ENCODE measurements around the gene DRAXIN. TPM values are rescaled to one million over a fixed set of nuclear protein-coding genes. Genes with fewer than 3 reads are reported as not detected.

DRAXIN gene
- polyA plus RNA-seq, 1 of the 3 experiments (the other 2 are of a cell fraction) = 0.97 TPM

DNA sequence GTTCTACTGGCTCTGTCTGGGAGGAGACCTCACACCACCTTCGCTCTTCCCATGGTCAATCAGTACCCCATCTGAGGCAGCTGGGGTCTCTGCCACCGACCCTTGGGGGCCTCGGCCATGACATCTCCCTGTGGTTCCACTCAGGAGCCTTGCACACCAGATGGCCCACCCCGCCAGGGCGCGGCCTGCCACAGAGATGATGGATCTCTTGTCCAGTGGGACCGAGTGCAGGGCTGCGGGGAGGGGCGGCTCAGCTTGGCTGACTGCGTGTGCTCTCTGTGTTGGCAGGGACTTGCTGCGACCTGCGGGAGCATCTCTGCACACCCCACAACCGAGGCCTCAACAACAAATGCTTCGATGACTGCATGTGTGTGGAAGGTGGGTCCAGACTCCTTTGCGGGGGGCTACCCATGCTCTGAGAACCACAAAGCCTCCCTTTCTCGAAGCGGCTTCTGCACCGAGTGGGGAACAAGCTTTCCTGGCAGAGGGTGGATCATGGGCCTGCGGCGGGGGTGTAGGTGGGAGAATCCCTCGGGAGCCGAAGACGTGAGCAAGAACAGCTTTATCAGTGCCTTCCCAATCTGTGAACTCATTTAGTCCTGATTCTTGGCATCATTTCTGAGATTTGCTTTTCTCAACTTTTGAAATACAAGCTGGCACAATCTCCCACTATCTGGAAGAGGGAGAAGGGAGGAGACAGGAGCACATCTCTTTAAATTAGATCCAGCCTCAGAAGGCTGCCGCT lies 23.5 kb downstream of the DRAXIN start:
- no peaks in the 10 kb centered on the region for H3F3A ChIP-seq (replicated peaks; ENCODE audit: insufficient read depth)
- no peak overlapping the region for H2AFZ ChIP-seq (ENCODE audit: low read depth)
- no peak overlapping the region for H3K4me2 ChIP-seq
- CTCF ChIA-PET = interaction anchor here (1.1 to 4.9 kb wide), 8 partner anchors 10 to 71 kb away, joined by 3 to 40 read pairs (median 8); partner anchors contain the start of genes DRAXIN and FBXO6
- WGBS (ENCODE audit: low lambda C conversion rate) = 79% methylated on average over 14 of the region's 24 CpGs
- no peaks in the 10 kb centered on the region for H3K9me2 ChIP-seq
- H3K4me3 ChIP-seq (ENCODE audit: low read depth in 2 of 2, low read length in 1 of 2) = no peak overlapping the region
- no peaks in the 10 kb centered on the region for H3K36me3 ChIP-seq (replicated peaks in 1 of 2; ENCODE audit: control insufficient read depth in 1 of 2, insufficient read depth in 2 of 2, low read length in 1 of 2)
- H3K9me3 ChIP-seq = no peaks in the 10 kb centered on the region
- DNase-seq = no peak
- H3K27me3 ChIP-seq (ENCODE audit: insufficient read depth) = no peaks in the 10 kb centered on the region; the same call in 1 of the 2 replicates
- H3K27ac ChIP-seq (ENCODE audit: low read depth in 2 of 2, low read length in 1 of 2) = no peak overlapping the region
- no peak overlapping the region for H3K9ac ChIP-seq
- H3K4me1 ChIP-seq (ENCODE audit: control insufficient read depth in 1 of 2, insufficient read depth in 2 of 2, low read depth in 1 of 2, low read length in 1 of 2) = peaks cover 0 to 4% of the 10 kb centered on the region in 2 experiments; a peak in 1 of 4 replicates
- TF ChIP-seq, protein P1, sequence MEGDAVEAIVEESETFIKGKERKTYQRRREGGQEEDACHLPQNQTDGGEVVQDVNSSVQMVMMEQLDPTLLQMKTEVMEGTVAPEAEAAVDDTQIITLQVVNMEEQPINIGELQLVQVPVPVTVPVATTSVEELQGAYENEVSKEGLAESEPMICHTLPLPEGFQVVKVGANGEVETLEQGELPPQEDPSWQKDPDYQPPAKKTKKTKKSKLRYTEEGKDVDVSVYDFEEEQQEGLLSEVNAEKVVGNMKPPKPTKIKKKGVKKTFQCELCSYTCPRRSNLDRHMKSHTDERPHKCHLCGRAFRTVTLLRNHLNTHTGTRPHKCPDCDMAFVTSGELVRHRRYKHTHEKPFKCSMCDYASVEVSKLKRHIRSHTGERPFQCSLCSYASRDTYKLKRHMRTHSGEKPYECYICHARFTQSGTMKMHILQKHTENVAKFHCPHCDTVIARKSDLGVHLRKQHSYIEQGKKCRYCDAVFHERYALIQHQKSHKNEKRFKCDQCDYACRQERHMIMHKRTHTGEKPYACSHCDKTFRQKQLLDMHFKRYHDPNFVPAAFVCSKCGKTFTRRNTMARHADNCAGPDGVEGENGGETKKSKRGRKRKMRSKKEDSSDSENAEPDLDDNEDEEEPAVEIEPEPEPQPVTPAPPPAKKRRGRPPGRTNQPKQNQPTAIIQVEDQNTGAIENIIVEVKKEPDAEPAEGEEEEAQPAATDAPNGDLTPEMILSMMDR (IDR thresholded peaks at IDR 0.05) = no peak
- TF ChIP-seq CHD2 (IDR thresholded peaks at IDR 0.05; ENCODE audit: low read length, partially characterized antibody) = no peak
- TF ChIP-seq EP300 (IDR thresholded peaks at IDR 0.05; ENCODE audit: borderline replicate concordance in 1 of 2, low read depth in 1 of 2, low read length in 1 of 2) = no peak
- no peak for TF ChIP-seq SIN3A (IDR thresholded peaks at IDR 0.05; ENCODE audit: borderline replicate concordance, low read depth, low read length)
- no peak for TF ChIP-seq YY1 (IDR thresholded peaks at IDR 0.05; ENCODE audit: low read depth)
- no peak for TF ChIP-seq ELF1 (IDR thresholded peaks at IDR 0.05)
- TF ChIP-seq RXRA (IDR thresholded peaks at IDR 0.05; ENCODE audit: borderline replicate concordance, low read depth) = no peak
- TF ChIP-seq, protein P2, sequence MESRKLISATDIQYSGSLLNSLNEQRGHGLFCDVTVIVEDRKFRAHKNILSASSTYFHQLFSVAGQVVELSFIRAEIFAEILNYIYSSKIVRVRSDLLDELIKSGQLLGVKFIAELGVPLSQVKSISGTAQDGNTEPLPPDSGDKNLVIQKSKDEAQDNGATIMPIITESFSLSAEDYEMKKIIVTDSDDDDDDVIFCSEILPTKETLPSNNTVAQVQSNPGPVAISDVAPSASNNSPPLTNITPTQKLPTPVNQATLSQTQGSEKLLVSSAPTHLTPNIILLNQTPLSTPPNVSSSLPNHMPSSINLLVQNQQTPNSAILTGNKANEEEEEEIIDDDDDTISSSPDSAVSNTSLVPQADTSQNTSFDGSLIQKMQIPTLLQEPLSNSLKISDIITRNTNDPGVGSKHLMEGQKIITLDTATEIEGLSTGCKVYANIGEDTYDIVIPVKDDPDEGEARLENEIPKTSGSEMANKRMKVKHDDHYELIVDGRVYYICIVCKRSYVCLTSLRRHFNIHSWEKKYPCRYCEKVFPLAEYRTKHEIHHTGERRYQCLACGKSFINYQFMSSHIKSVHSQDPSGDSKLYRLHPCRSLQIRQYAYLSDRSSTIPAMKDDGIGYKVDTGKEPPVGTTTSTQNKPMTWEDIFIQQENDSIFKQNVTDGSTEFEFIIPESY (IDR thresholded peaks at IDR 0.05; ENCODE audit: borderline replicate concordance, low read depth) = no peak
- TF ChIP-seq NFIC (IDR thresholded peaks at IDR 0.05; ENCODE audit: borderline replicate concordance) = no peak
- no peak for TF ChIP-seq TCF12 (IDR thresholded peaks at IDR 0.05)
- no peak for TF ChIP-seq MXI1 (IDR thresholded peaks at IDR 0.05; ENCODE audit: low read depth, low read length)
- TF ChIP-seq JUND (IDR thresholded peaks at IDR 0.05) = no peak
- no peak for TF ChIP-seq RFX5 (IDR thresholded peaks at IDR 0.05; ENCODE audit: low read length)
- TF ChIP-seq, protein P3, sequence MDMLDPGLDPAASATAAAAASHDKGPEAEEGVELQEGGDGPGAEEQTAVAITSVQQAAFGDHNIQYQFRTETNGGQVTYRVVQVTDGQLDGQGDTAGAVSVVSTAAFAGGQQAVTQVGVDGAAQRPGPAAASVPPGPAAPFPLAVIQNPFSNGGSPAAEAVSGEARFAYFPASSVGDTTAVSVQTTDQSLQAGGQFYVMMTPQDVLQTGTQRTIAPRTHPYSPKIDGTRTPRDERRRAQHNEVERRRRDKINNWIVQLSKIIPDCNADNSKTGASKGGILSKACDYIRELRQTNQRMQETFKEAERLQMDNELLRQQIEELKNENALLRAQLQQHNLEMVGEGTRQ (IDR thresholded peaks at IDR 0.05; ENCODE audit: borderline replicate concordance, low read depth, low read length) = no peak
- no peak for TF ChIP-seq TAF1 (IDR thresholded peaks at IDR 0.05; ENCODE audit: borderline replicate concordance, low read depth, low read length)
- no peak for TF ChIP-seq EZH2phosphoT487 (IDR thresholded peaks at IDR 0.05; ENCODE audit: borderline replicate concordance, low read depth)
- no peak for TF ChIP-seq MEF2A (IDR thresholded peaks at IDR 0.05; ENCODE audit: borderline replicate concordance, low read depth)
- TF ChIP-seq, protein P4, sequence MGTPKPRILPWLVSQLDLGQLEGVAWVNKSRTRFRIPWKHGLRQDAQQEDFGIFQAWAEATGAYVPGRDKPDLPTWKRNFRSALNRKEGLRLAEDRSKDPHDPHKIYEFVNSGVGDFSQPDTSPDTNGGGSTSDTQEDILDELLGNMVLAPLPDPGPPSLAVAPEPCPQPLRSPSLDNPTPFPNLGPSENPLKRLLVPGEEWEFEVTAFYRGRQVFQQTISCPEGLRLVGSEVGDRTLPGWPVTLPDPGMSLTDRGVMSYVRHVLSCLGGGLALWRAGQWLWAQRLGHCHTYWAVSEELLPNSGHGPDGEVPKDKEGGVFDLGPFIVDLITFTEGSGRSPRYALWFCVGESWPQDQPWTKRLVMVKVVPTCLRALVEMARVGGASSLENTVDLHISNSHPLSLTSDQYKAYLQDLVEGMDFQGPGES (IDR thresholded peaks at IDR 0.05; ENCODE audit: low read depth, low read length) = no peak
- H3K79me2 ChIP-seq (ENCODE audit: insufficient read depth) = no peaks in the 10 kb centered on the region
- POLR2A ChIA-PET = no interaction called here
- H4K20me1 ChIP-seq (ENCODE audit: insufficient read depth) = no peaks in the 10 kb centered on the region

All from SK-N-SH (cell line).